Stomach smooth muscle (tissue), 2 donors: ENCODE measurements around the gene SLC9B1.

Experiments
- H3K27ac ChIP-seq: one replicate; pipeline ENCODE4 v1.7.0; 2013; ENCODE audit warnings: mild to moderate bottlenecking, low read length, inconsistent platforms
- H3K27me3 ChIP-seq, 2 donors: one replicate each; pipeline ENCODE4 v1.7.0; 2013; ENCODE audit warnings: low read length in 2 of 2; ENCODE audit not compliant: insufficient read depth in 2 of 2, control insufficient read depth in 1 of 2
- H3K36me3 ChIP-seq, 2 donors: one replicate each; pipeline ENCODE4 v1.7.0; 2013; ENCODE audit warnings: low read length in 2 of 2; ENCODE audit not compliant: control insufficient read depth in 2 of 2, insufficient read depth in 2 of 2
- H3K4me1 ChIP-seq: one replicate; pipeline ENCODE4 v1.7.0; 2013; ENCODE audit warnings: low read length; ENCODE audit not compliant: control insufficient read depth, insufficient read depth
- H3K4me3 ChIP-seq, 2 donors: one replicate each; pipeline ENCODE4 v1.7.0; 2013; ENCODE audit warnings: low read length in 2 of 2
- H3K9ac ChIP-seq, 2 donors: one replicate each; pipeline ENCODE4 v1.7.0; 2013; ENCODE audit warnings: low read length in 2 of 2, mild to moderate bottlenecking in 1 of 2
- H3K9me3 ChIP-seq, 2 donors: one replicate each; pipeline ENCODE4 v1.7.0; 2013; ENCODE audit warnings: low read length in 2 of 2; ENCODE audit not compliant: control insufficient read depth in 2 of 2
- donor health status: healthy.
- donor health status: Pancreatic carcinoma.

SLC9B1 gene

DNA sequence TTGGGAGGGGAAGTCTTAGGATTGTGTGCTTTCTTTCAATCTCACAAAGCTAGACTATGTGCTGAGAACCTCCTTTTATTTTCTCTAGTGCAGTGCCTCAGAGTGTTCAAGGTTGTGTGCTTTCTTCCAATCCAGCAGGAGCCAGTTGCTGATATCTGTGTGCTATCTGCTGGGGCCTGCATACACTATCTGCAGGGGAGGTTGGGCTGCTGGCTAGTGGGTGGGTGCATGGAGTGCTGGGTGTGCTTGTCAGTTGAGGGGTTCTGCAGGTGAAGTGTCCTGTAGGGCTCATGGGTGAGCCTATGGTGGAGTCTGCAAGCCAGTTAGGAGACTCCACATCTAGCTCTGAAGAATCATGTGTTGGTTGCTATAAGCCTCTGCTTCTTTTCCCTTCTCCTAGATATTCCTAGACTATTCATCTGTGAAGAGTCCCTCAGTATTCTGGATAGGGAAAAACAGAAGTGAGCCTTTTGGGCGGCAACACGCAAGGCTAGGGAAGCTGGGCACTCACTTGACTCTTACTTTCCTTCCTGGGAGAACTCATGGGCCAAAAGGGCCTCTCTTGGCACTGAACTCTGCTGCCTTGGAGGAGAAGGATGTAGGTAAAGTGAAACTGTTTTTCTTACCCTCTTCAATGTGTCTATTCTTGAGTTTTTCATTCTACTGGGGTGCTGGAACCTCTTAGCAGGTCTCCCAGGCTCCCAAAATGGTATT is 158.7 kb downstream of the SLC9B1 start:
- H3K9me3 ChIP-seq = peaks cover 0 to 7% of the 10 kb centered on the region in 2 donors
- no peaks in the 10 kb centered on the region for H3K4me1 ChIP-seq
- H3K27me3 ChIP-seq = no peaks in the 10 kb centered on the region
- H3K9ac ChIP-seq = no peak overlapping the region
- no peaks in the 10 kb centered on the region for H3K36me3 ChIP-seq
- no peak overlapping the region for H3K4me3 ChIP-seq
- no peak overlapping the region for H3K27ac ChIP-seq

DNA sequence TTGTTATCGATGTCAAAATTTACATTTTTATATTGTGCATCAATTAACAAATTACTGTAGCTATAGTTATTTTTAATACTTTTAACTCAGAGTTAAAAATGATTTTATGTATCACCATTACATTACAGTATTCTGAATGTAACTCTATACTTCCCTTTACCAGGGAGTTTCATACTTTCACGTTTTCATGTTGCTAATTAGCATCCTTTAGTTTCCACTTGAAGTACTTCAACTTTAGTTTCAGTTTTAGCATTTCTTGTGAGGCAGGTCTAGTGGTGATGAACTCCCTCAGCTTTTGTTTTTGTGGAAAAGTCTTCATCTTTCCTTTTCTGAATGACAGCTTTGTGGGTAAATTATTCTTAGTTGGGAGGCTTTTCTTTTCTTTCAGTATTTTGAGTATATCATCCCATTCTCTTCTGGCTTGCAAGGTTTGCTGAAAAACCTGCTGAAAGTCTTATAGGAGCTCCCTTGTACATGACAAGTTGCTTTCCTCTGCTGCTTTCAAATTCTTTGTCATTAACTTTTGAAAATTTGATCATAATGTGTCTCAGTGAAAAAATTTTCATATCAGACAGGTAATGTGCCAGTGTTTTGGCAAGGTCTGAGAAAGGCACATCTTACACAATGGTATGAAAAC is 160.6 kb downstream of the SLC9B1 start:
- no peak overlapping the region for H3K27ac ChIP-seq
- H3K9me3 ChIP-seq = peaks cover 0 to 7% of the 10 kb centered on the region in 2 donors
- H3K27me3 ChIP-seq = no peaks in the 10 kb centered on the region
- H3K36me3 ChIP-seq = no peaks in the 10 kb centered on the region
- H3K4me3 ChIP-seq = no peak overlapping the region
- H3K9ac ChIP-seq = no peak overlapping the region
- no peaks in the 10 kb centered on the region for H3K4me1 ChIP-seq
